ENCODE measurements around the gene HPN.
"Not testable (repeated sequence)": the region's sequence is repeated elsewhere in the genome, so short reads cannot be mapped to it uniquely, and the experiment has no call there.

GRCh38 chr19:35101949-35102348 lies 60.4 kb downstream of the HPN start:
- not testable (repeated sequence) for TF ChIP-seq CTCF, EZH2 (IDR thresholded peaks at IDR 0.05)

All from neural progenitor cell (in vitro differentiated cells).